C1 segment of cervical spinal cord (tissue), 14 donors: Measurements from ENCODE around the gene PRKACG.
"Not testable (repeated sequence)": the region's sequence is repeated elsewhere in the genome, so short reads cannot be mapped to it uniquely, and the experiment has no call there.

Source experiments
- DNase-seq, 14 donors: peaks; one replicate each; lab custom pipeline; 2025; lab: John Stamatoyannopoulos, UW

The PRKACG gene

GRCh38 chr9:69014013-69014412, at the start of gene PRKACG:
PRKACG (minus strand) TSS chr9:69014113; CDS start chr9:69014092, 21 bp downstream.
- no peak for DNase-seq

GRCh38 chr9:69062195-69062594, 48.3 kb upstream of the PRKACG start:
- no peak for DNase-seq

- DNase-seq = no peak
Observed at GRCh38 chr9:69060766-69061165, 46.9 kb upstream of the PRKACG start.

GRCh38 chr9:69058101-69058500, 44.2 kb upstream of the PRKACG start:
- DNase-seq = no peak

GRCh38 chr9:69056191-69056815, 42.4 kb upstream of the PRKACG start:
- no peak for DNase-seq

GRCh38 chr9:69054989-69055388, 41.1 kb upstream of the PRKACG start:
- no peak for DNase-seq

- not testable (repeated sequence) for DNase-seq
Observed at GRCh38 chr9:69050936-69051335, 37.0 kb upstream of the PRKACG start.

- DNase-seq = no peak
Observed at GRCh38 chr9:69049094-69049493, 35.2 kb upstream of the PRKACG start.

GRCh38 chr9:69047371-69047770, 33.5 kb upstream of the PRKACG start:
- no peak for DNase-seq

- DNase-seq = no peak
Observed at GRCh38 chr9:69046723-69047122, 32.8 kb upstream of the PRKACG start.

GRCh38 chr9:69045821-69046220, 31.9 kb upstream of the PRKACG start:
- DNase-seq = no peak

GRCh38 chr9:69044240-69045219, 30.6 kb upstream of the PRKACG start:
- DNase-seq = no peak

- DNase-seq = no peak
Observed at GRCh38 chr9:69040646-69041045, 26.7 kb upstream of the PRKACG start.

- DNase-seq = no peak
Observed at GRCh38 chr9:69036799-69037198, 22.9 kb upstream of the PRKACG start.

GRCh38 chr9:69036309-69036708, 22.4 kb upstream of the PRKACG start:
- peak in 1 of 14 donors; percentile 58 for DNase-seq

GRCh38 chr9:69035438-69036308, 21.8 kb upstream of the PRKACG start, which contains the start of gene FXN:
FXN (plus strand) TSS chr9:69035752; CDS start chr9:69035783, 31 bp downstream.
- peak in 13 of 14 donors; percentile 42 to 86 (median 77) for DNase-seq

- no peak for DNase-seq
Observed at GRCh38 chr9:69034071-69034470, 20.2 kb upstream of the PRKACG start.

- DNase-seq = no peak
Observed at GRCh38 chr9:69030851-69031645, 17.1 kb upstream of the PRKACG start.

GRCh38 chr9:69029535-69029934, 15.6 kb upstream of the PRKACG start:
- DNase-seq = no peak

- no peak for DNase-seq
Observed at GRCh38 chr9:69028754-69029153, 14.8 kb upstream of the PRKACG start.
